Vagina (tissue), 2 donors: ENCODE measurements around the gene PRKAR2B. TPM values are rescaled to one million over a fixed set of nuclear protein-coding genes. Genes with fewer than 3 reads are reported as not detected.

Experiments used
- DNase-seq, 2 donors: peaks; one replicate each; pipeline ENCODE4 v3.0.0-alpha.2; 2017; ENCODE audit errors: extremely low spot score in 2 of 2
- H3K27ac ChIP-seq: fragments of 200-600 bp; sonication (generic); one replicate; pipeline ENCODE4 v1.5.1; 2019
- H3K27me3 ChIP-seq: fragments of 200-600 bp; sonication (generic); one replicate; pipeline ENCODE4 v1.5.1; 2019
- H3K36me3 ChIP-seq, 2 donors: fragments of 200-600 bp; sonication (generic); one replicate each; pipeline ENCODE4 v1.5.1; 2017 to 2019
- H3K4me1 ChIP-seq: fragments of 200-600 bp; sonication (generic); one replicate; pipeline ENCODE4 v1.5.1; 2019
- H3K4me3 ChIP-seq, 2 donors: fragments of 200-600 bp; sonication (generic); 1 replicate in 1 of 2; 2 replicates in 1 of 2; pipeline ENCODE4 v1.5.1; 2016 to 2019
- H3K9me3 ChIP-seq: fragments of 200-600 bp; sonication (generic); one replicate; pipeline ENCODE4 v1.5.1; 2019
- POLR2A ChIP-seq, 2 donors: fragments of 450-650 bp; IDR thresholded peaks; one replicate each; pipeline ENCODE4 v1.6.1; 2017; ENCODE audit warnings: antibody characterized with exemption in 2 of 2, mild to moderate bottlenecking in 2 of 2, moderate library complexity in 2 of 2
- POLR2AphosphoS5 ChIP-seq, 2 donors: sonication (generic); formaldehyde crosslinking; IDR thresholded peaks; one replicate each; pipeline ENCODE4 v1.9.0; 2017; ENCODE audit warnings: antibody characterized with exemption in 2 of 2, mild to moderate bottlenecking in 2 of 2, low read depth in 1 of 2; ENCODE audit not compliant: insufficient read depth in 1 of 2
- intact Hi-C: fragments of 100-400 bp; cut with DNase I; formaldehyde crosslinking; loops from one replicate; pipeline ENCODE4 v1.15.1; 2023
- total RNA-seq: library from RNA; depleted of rRNA; stranded (reverse); fragments of >200 nt; gene quantifications from one replicate; pipeline ENCODE4 v1.2.3, GENCODE V29; 2016
- TF ChIP-seq, protein P1 (sequence below), 3 experiments: fragments of 450-650 bp in 2 of 3; fragments of 200-600 bp in 1 of 3; sonication (generic) in 1 of 3; IDR thresholded peaks; one replicate each; pipeline ENCODE4 v1.5.1; 2017 to 2019; ENCODE audit warnings: antibody characterized with exemption in 3 of 3, mild to moderate bottlenecking in 2 of 3, moderate library complexity in 2 of 3

The PRKAR2B gene
- total RNA-seq, 1 donor from 2014 or later = 16.5 TPM

- H3K4me3 ChIP-seq = no peak overlapping the region
- H3K36me3 ChIP-seq = no peaks in the 10 kb centered on the region
- H3K9me3 ChIP-seq = no peaks in the 10 kb centered on the region
- TF ChIP-seq POLR2AphosphoS5 (IDR thresholded peaks at IDR 0.05; ENCODE audit: insufficient read depth in 1 of 2, low read depth in 1 of 2) (no peak), POLR2A (IDR thresholded peaks at IDR 0.05) (no peak)
- TF ChIP-seq, protein P1, sequence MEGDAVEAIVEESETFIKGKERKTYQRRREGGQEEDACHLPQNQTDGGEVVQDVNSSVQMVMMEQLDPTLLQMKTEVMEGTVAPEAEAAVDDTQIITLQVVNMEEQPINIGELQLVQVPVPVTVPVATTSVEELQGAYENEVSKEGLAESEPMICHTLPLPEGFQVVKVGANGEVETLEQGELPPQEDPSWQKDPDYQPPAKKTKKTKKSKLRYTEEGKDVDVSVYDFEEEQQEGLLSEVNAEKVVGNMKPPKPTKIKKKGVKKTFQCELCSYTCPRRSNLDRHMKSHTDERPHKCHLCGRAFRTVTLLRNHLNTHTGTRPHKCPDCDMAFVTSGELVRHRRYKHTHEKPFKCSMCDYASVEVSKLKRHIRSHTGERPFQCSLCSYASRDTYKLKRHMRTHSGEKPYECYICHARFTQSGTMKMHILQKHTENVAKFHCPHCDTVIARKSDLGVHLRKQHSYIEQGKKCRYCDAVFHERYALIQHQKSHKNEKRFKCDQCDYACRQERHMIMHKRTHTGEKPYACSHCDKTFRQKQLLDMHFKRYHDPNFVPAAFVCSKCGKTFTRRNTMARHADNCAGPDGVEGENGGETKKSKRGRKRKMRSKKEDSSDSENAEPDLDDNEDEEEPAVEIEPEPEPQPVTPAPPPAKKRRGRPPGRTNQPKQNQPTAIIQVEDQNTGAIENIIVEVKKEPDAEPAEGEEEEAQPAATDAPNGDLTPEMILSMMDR (IDR thresholded peaks at IDR 0.05) = no peak
- DNase-seq = no peak
- H3K4me1 ChIP-seq = no peaks in the 10 kb centered on the region
- intact Hi-C loops = no loop called here
- H3K27me3 ChIP-seq = no peaks in the 10 kb centered on the region
- H3K27ac ChIP-seq = no peak overlapping the region
These were observed 119.6 kb downstream of the PRKAR2B start for GRCh38 chr7:107164092-107164491.

GRCh38 chr7:107165341-107165740 is 120.8 kb downstream of the PRKAR2B start:
- TF ChIP-seq, protein P1 (IDR thresholded peaks at IDR 0.05) = no peak
- TF ChIP-seq POLR2A (IDR thresholded peaks at IDR 0.05) (no peak), POLR2AphosphoS5 (IDR thresholded peaks at IDR 0.05; ENCODE audit: insufficient read depth in 1 of 2, low read depth in 1 of 2) (no peak)
- DNase-seq = no peak
- Histone ChIP-seq H3K4me1 (peaks cover 4% of the 10 kb centered on the region), H3K9me3 (no peaks in the 10 kb centered on the region), H3K27me3 (no peaks in the 10 kb centered on the region), H3K4me3 (no peak overlapping the region), H3K27ac (no peak overlapping the region), H3K36me3 (no peaks in the 10 kb centered on the region)
- intact Hi-C loops = no loop called here

DNA sequence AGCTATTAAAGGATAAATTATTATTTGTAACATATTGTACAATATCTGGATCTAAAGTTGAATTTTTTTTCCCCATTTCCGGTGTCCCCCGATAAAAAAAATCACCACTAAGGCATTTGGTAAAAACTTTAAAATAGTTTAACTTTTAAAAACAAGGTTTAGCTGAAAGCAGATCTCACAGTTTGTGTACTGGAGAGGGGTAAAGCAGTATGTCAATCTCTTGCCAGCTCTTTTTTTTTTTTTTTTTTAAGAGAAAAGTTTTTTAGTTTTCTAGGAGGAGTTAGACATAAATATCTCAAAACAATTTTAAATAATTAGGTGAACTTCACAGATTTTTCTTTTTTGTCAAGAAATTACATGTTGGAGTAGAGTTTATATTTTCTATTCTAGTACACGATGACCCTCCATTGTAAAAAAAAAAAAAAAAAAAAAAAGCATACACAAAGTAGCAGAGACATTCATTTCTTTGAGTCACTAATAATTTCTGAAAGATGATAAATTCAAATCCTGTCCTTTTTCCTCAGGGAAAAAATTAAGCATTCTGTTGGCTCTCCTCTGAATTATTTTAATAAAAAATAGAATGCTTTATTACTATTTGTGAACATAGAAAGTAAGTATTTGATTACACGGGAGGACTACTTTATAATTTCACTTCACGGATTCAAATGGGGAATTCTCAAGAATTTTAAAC is 122.4 kb downstream of the PRKAR2B start:
- Histone ChIP-seq H3K27me3 (no peaks in the 10 kb centered on the region), H3K4me3 (peak overlapping the region; percentile 58 to 86), H3K9me3 (no peaks in the 10 kb centered on the region), H3K27ac (peak overlapping the region; percentile 98), H3K36me3 (no peaks in the 10 kb centered on the region), H3K4me1 (peaks cover 18% of the 10 kb centered on the region)
- TF ChIP-seq, protein P1 (IDR thresholded peaks at IDR 0.05) = no peak
- TF ChIP-seq POLR2A (IDR thresholded peaks at IDR 0.05) (no peak), POLR2AphosphoS5 (IDR thresholded peaks at IDR 0.05; ENCODE audit: insufficient read depth in 1 of 2, low read depth in 1 of 2) (no peak)
- DNase-seq = no peak
- intact Hi-C loops = no loop called here

DNA sequence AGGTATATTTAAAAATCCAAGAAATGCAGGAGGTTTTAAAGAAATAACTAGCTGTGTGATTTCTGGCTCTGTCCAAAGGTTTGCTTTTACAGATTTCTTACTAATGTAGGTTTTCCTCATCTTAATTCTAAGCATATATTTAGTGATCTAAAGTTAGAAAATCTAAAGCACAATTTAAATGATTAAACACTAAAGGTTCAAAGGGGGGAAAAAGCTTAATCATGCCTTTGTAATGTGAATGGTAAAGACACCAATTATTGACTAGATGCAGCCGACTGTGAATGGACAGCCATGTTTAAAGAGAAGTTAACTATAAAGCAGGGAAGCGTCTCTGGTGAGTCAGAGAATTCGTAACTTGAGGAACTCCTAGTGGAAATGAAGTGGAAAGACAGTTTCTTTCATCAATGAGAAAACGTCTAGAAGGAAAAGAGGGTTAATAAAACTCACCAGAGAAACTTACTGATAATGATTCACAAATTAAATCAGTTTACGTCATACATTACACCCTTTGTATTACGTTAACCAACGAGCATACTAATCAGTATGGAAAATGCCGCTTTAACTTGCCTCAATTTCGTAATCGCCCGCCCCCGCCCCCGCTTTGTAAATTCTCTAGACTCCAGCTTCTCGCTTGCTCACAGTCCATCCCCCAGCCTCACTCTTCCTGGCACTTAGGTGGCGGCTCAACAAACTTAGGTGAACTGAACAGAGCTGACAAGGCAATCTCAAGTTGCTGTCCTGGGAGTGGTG is 123.2 kb downstream of the PRKAR2B start:
- TF ChIP-seq POLR2A (IDR thresholded peaks at IDR 0.05) (no peak), POLR2AphosphoS5 (IDR thresholded peaks at IDR 0.05; ENCODE audit: insufficient read depth in 1 of 2, low read depth in 1 of 2) (peak in 1 of 2 donors; percentile 51)
- TF ChIP-seq, protein P1 (IDR thresholded peaks at IDR 0.05) = peak in 1 of 3 experiments; percentile 41
- Histone ChIP-seq H3K4me3 (peak overlapping the region; percentile 58 to 86), H3K9me3 (no peaks in the 10 kb centered on the region), H3K36me3 (no peaks in the 10 kb centered on the region), H3K27me3 (no peaks in the 10 kb centered on the region), H3K4me1 (peaks cover 26% of the 10 kb centered on the region), H3K27ac (peak overlapping the region; percentile 98)
- intact Hi-C loops = no loop called here
- DNase-seq = no peak
